ENCODE measurements around the gene ZNF630. TPM values are rescaled to one million over a fixed set of nuclear protein-coding genes. Genes with fewer than 3 reads are reported as not detected.
"Not testable (repeated sequence)": the region's sequence is repeated elsewhere in the genome, so short reads cannot be mapped to it uniquely, and the experiment has no call there.

Gene ZNF630
- total RNA-seq, 1 donor from 2014 or later = 1.7 TPM

- DNase-seq (ENCODE audit: low read depth) = no peak
Observed at GRCh38 chrX:48030237-48030636, 41.2 kb downstream of the ZNF630 start.

- no peak for DNase-seq (ENCODE audit: low read depth)
Observed at GRCh38 chrX:48028091-48028490, 43.3 kb downstream of the ZNF630 start.

- not testable (repeated sequence) for DNase-seq (ENCODE audit: low read depth)
Observed at GRCh38 chrX:48027545-48027944, 43.9 kb downstream of the ZNF630 start.

GRCh38 chrX:48025561-48025960 lies 45.9 kb downstream of the ZNF630 start:
- peak; percentile 60 for DNase-seq (ENCODE audit: low read depth)

GRCh38 chrX:48022738-48023137 lies 48.7 kb downstream of the ZNF630 start:
- DNase-seq (ENCODE audit: low read depth) = peak; percentile 30

GRCh38 chrX:48022100-48022499 lies 49.3 kb downstream of the ZNF630 start:
- DNase-seq (ENCODE audit: low read depth) = no peak

GRCh38 chrX:48021026-48021900 lies 50.2 kb downstream of the ZNF630 start:
- DNase-seq (ENCODE audit: low read depth) = peak; percentile 56

- DNase-seq (ENCODE audit: low read depth) = not testable (repeated sequence)
Observed at GRCh38 chrX:48020472-48020871, 51.0 kb downstream of the ZNF630 start.

- DNase-seq (ENCODE audit: low read depth) = not testable (repeated sequence)
Observed at GRCh38 chrX:48019892-48020291, 51.5 kb downstream of the ZNF630 start.

GRCh38 chrX:48016583-48017310 lies 54.7 kb downstream of the ZNF630 start:
- DNase-seq (ENCODE audit: low read depth) = not testable (repeated sequence)

- DNase-seq (ENCODE audit: low read depth) = not testable (repeated sequence)
Observed at GRCh38 chrX:48009445-48009960, 61.9 kb downstream of the ZNF630 start.

Other genes with a start within 250 kb of the ZNF630 start
- 2.6 and 9.3 TPM in 2 replicates for gene ZNF81, start 234.7 kb downstream of the ZNF630 start, total RNA-seq
- 3.3 and 10.0 TPM in 2 replicates for gene ZNF182, start 67.7 kb downstream of the ZNF630 start, total RNA-seq
- not detected in 2 replicates for gene SPACA5, start 64.7 kb downstream of the ZNF630 start, total RNA-seq
- gene SPACA5B, start 59.0 kb upstream of the ZNF630 start, total RNA-seq = not detected in 2 replicates
- not detected in 2 replicates for gene SSX5, start 125.2 kb upstream of the ZNF630 start, total RNA-seq
- not detected in 2 replicates for gene SSX1, start 183.8 kb upstream of the ZNF630 start, total RNA-seq